ENCODE results near the gene TUBAL3. TPM values are rescaled to one million over a fixed set of nuclear protein-coding genes. Genes with fewer than 3 reads are reported as not detected.

TUBAL3 gene
- total and polyA plus RNA-seq, 9 of the 15 experiments (the other 6 are each of a cell fraction or from before 2014, with no cell fraction given), result 5.5 to 10.1 (median 6.9) TPM

DNA sequence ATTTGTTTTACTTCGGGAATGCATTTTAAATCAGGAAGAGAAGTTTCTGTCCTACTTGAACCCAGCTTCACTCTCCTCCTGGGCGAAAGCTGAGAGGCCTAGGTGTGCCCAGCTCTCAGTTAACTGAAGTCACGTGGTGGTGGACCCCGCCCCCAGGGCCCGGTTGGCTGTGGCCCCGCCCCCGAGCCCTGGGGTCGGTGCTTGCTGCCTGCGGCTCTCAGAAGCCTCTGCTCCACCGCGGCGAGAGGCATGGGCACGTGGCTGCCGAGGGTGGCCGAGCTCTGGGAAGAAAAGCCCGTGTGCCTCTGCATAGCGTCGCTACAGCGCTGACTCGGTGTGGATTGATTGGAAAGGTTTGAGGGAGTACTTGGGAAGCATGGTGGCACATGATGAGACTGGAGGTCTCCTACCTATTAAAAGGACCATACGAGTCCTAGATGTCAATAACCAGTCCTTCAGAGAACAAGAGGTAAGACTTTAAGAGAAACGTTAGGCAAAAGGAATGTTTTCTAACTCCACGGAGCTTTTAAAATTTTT is 41.8 kb upstream of the TUBAL3 start (continued):
- TF ChIP-seq FOXA3 (CRISPR knock-in tag; conservative IDR thresholded peaks at IDR 0.05 in 1 of 2, IDR thresholded peaks at IDR 0.05 in 1 of 2) (no peak), NR2C1 (IDR thresholded peaks at IDR 0.05) (0 out of 2 replicates have a peak, but pooled peaks have one; percentile 2), NR2C1 (tag; IDR thresholded peaks at IDR 0.05) (no peak), NR3C1 (CRISPR knock-in tag; IDR thresholded peaks at IDR 0.05) (no peak), MEIS2 (IDR thresholded peaks at IDR 0.05; ENCODE audit: partially characterized antibody) (peak; percentile 43), SMAD1 (IDR thresholded peaks at IDR 0.05; ENCODE audit: low read depth, low read length, partially characterized antibody) (peak; percentile 77), SP1 (CRISPR knock-in tag; IDR thresholded peaks at IDR 0.05) (peak; percentile 90), CSDE1 (IDR thresholded peaks at IDR 0.05) (peak in 1 of 2 experiments; percentile 66; a peak in 1 of 4 replicates), RBFOX2 (IDR thresholded peaks at IDR 0.05; ENCODE audit: low read depth, low read length) (peak; percentile 99), MED1 (CRISPR knock-in tag; IDR thresholded peaks at IDR 0.05; ENCODE audit: borderline replicate concordance) (no peak), ATF2 (CRISPR knock-in tag; IDR thresholded peaks at IDR 0.05) (no peak)
- TF ChIP-seq, protein P1, sequence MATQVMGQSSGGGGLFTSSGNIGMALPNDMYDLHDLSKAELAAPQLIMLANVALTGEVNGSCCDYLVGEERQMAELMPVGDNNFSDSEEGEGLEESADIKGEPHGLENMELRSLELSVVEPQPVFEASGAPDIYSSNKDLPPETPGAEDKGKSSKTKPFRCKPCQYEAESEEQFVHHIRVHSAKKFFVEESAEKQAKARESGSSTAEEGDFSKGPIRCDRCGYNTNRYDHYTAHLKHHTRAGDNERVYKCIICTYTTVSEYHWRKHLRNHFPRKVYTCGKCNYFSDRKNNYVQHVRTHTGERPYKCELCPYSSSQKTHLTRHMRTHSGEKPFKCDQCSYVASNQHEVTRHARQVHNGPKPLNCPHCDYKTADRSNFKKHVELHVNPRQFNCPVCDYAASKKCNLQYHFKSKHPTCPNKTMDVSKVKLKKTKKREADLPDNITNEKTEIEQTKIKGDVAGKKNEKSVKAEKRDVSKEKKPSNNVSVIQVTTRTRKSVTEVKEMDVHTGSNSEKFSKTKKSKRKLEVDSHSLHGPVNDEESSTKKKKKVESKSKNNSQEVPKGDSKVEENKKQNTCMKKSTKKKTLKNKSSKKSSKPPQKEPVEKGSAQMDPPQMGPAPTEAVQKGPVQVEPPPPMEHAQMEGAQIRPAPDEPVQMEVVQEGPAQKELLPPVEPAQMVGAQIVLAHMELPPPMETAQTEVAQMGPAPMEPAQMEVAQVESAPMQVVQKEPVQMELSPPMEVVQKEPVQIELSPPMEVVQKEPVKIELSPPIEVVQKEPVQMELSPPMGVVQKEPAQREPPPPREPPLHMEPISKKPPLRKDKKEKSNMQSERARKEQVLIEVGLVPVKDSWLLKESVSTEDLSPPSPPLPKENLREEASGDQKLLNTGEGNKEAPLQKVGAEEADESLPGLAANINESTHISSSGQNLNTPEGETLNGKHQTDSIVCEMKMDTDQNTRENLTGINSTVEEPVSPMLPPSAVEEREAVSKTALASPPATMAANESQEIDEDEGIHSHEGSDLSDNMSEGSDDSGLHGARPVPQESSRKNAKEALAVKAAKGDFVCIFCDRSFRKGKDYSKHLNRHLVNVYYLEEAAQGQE (IDR thresholded peaks at IDR 0.05; ENCODE audit: borderline replicate concordance), result peak; percentile 83
- TF ChIP-seq, protein P1 (CRISPR knock-in tag; IDR thresholded peaks at IDR 0.05; ENCODE audit: low read depth), result peak; percentile 74; the same call in 1 of the 2 replicates
- TF ChIP-seq, protein P2, sequence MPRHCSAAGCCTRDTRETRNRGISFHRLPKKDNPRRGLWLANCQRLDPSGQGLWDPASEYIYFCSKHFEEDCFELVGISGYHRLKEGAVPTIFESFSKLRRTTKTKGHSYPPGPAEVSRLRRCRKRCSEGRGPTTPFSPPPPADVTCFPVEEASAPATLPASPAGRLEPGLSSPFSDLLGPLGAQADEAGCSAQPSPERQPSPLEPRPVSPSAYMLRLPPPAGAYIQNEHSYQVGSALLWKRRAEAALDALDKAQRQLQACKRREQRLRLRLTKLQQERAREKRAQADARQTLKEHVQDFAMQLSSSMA (CRISPR knock-in tag; IDR thresholded peaks at IDR 0.05), result no peak
- TF ChIP-seq, protein P3, sequence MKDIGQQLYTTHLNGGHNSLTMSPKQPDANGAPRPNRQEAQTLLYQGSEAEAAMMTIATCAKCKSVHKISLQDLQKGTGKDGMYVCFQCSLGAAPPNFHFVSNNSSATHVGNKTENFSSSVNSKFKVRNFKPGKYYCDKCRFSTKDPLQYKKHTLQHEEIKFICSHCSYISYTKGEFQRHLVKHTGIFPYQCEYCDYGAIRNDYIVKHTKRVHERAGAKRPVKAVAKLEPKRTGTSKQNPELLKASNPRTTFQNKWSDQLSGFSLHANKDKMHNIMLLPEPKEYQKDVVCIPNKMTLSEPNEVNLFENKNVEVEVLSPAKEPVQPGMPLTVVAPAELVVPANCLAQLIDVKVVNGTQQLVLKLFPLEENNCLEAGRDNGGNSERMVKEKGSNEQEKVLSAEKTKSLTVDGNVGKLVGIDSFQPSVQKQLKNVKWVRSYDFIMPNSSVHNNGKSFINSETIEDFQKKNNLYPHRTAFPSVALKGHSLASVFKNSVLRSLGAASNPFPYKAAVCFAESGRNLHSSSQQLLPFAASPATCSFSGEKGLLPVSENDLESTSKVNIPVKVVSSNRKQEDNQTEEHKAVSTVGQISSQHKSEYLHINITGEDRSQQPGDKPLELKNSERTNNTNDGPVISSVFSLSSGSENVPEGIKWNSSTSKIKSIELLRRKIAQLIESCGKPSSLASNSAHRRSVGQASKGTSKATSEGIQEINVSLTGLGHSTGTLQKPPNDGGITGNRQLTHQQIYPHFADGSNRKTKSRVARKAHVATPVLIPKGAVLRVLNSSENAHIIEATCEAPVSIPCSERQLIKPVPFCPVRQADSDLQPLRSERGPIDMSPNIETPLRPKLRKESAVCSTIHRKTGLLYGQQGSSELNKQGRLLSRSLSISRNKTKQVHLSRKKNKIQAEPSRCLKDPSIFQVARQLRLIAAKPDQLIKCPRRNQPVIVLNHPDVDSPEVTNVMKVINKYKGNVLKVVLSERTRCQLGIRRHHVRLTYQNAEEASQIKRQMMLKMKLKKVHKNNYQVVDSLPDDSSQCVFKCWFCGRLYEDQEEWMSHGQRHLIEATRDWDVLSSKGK (CRISPR knock-in tag; IDR thresholded peaks at IDR 0.05), result no peak

Data from K562 (cell line).